OCI-LY7 (cell line): ENCODE data around the gene SRRT. TPM values are rescaled to one million over a fixed set of nuclear protein-coding genes. Genes with fewer than 3 reads are reported as not detected.
A peak's percentile ranks its signal among the peaks of the same experiment; 100 is the strongest.

Source experiments
- BruUV-seq: library from RNA; stranded (reverse); fragments of 400-500 nt; replicated peaks from 2 replicates; lab custom pipeline; 2021; lab: Mats Ljungman, UMichigan
- CTCF ChIA-PET: fragments of 300-600 bp; sonication (Branson Sonifier 250); formaldehyde crosslinking; loops from one replicate; lab custom pipeline; 2022; ENCODE audit warnings: antibody characterized with exemption; ENCODE audit not compliant: unreplicated experiment; lab: Charles Lee
- POLR2A ChIA-PET: fragments of 300-600 bp; sonication (Branson Sonifier 250); formaldehyde crosslinking; loops from one replicate; lab custom pipeline; 2022; ENCODE audit warnings: antibody characterized with exemption; lab: Charles Lee
- DNase-seq: peaks from one replicate; pipeline ENCODE4 v3.0.0-alpha.2; 2015; ENCODE audit warnings: low spot score
- H2AFZ ChIP-seq: fragments of 200-600 bp; sonication (generic), shearing (Covaris generic); 2 replicates; pipeline ENCODE4 v1.6.1; 2014; ENCODE audit warnings: mild to moderate bottlenecking, antibody characterized with exemption, low read length, moderate library complexity
- H3K27ac ChIP-seq: fragments of 200-600 bp; sonication (generic); 2 replicates; pipeline ENCODE4 v1.5.1; 2014; ENCODE audit warnings: mixed run types, low read depth, mild to moderate bottlenecking, moderate library complexity, low read length, inconsistent platforms; ENCODE audit not compliant: poor library complexity, severe bottlenecking
- H3K36me3 ChIP-seq: fragments of 200-600 bp; sonication (generic); 2 replicates; pipeline ENCODE4 v1.6.1; 2014; ENCODE audit warnings: mild to moderate bottlenecking, antibody characterized with exemption, low read length, moderate library complexity, mixed read lengths; ENCODE audit not compliant: insufficient read depth
- H3K4me1 ChIP-seq: fragments of 200-600 bp; sonication (generic); 2 replicates; pipeline ENCODE4 v1.5.1; 2014; ENCODE audit warnings: mild to moderate bottlenecking, low read length; ENCODE audit not compliant: insufficient read depth, poor library complexity, severe bottlenecking
- H3K4me2 ChIP-seq: fragments of 200-600 bp; sonication (generic); 2 replicates; pipeline ENCODE4 v1.6.1; 2014; ENCODE audit warnings: mild to moderate bottlenecking, low read length
- H3K4me3 ChIP-seq: fragments of 200-600 bp; sonication (generic); 2 replicates; pipeline ENCODE4 v1.5.1; 2014; ENCODE audit warnings: mild to moderate bottlenecking, low read depth, low read length; ENCODE audit not compliant: poor library complexity, severe bottlenecking
- H3K79me2 ChIP-seq: fragments of 200-600 bp; sonication (generic); 2 replicates; pipeline ENCODE4 v1.6.1; 2016; ENCODE audit warnings: low read depth, mild to moderate bottlenecking, low read length, moderate library complexity, mixed read lengths; ENCODE audit not compliant: insufficient read depth
- H3K9me2 ChIP-seq: fragments of 200-600 bp; sonication (generic); 2 replicates; pipeline ENCODE4 v1.6.1; 2016; ENCODE audit warnings: mild to moderate bottlenecking, low read length, mixed read lengths; ENCODE audit not compliant: insufficient read depth
- H3K9me3 ChIP-seq: fragments of 200-600 bp; sonication (generic); 2 replicates; pipeline ENCODE4 v1.6.1; 2014; ENCODE audit warnings: mild to moderate bottlenecking, mixed run types, low read length, mixed read lengths
- H4K20me1 ChIP-seq: fragments of 200-600 bp; sonication (generic); 2 replicates; pipeline ENCODE4 v1.6.1; 2014; ENCODE audit warnings: mild to moderate bottlenecking, antibody characterized with exemption, low read length, moderate library complexity, mixed read lengths; ENCODE audit not compliant: insufficient read depth
- EZH2phosphoT487 ChIP-seq: fragments of 200-600 bp; sonication (generic); IDR thresholded peaks from 2 replicates; pipeline ENCODE4 v1.6.1; 2018; ENCODE audit warnings: low read depth, borderline replicate concordance, mild to moderate bottlenecking, mixed run types, antibody characterized with exemption, low read length, moderate library complexity, mixed read lengths
- intact Hi-C: fragments of 100-400 bp; cut with micrococcal nuclease; formaldehyde crosslinking; loops from one replicate; pipeline ENCODE4 v1.10.0; 2022; ENCODE audit not compliant: unreplicated experiment
- total RNA-seq, 2 experiments: library from RNA; depleted of rRNA in 1 of 2; stranded (reverse); fragments of >200 nt in 1 of 2; shearing (Covaris generic) in 1 of 2; gene quantifications; 2 replicates each; pipeline ENCODE4 v1.2.3, GENCODE V29; 2014 to 2022
- TF ChIP-seq, protein P1 (sequence below): fragments of 200-600 bp; sonication (generic); conservative IDR thresholded peaks from 2 replicates; pipeline ENCODE4 v1.5.1; 2014; ENCODE audit warnings: mild to moderate bottlenecking, antibody characterized with exemption, low read length, moderate library complexity, mixed read lengths

SRRT gene
- total RNA-seq, 2 experiments from 2014 or later, result 154 to 264 TPM

DNA sequence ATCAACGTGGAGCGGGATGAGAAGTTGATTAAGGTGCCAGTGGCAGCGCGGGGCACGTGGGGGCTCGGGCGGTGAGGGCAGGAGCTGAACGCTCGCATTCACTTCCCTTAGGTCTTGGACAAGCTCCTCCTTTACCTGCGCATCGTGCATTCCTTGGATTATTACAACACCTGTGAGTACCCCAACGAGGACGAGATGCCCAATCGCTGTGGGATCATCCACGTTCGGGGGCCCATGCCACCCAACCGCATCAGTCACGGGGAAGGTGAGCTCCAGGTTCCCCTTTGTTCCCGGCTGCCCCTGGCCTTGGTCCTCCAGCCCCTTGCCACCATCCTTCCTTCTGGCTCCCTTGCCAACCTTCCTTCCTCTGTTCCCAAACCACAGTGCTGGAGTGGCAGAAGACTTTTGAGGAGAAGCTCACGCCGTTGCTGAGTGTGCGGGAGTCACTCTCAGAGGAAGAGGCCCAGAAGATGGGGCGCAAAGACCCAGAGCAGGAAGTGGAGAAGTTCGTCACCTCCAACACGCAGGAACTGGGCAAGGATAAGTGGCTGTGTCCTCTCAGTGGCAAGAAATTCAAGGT, 12.1 kb downstream of the SRRT start:
- Histone ChIP-seq H3K4me3 (peak overlapping the region; percentile 9), H2AFZ (no peak overlapping the region), H3K27ac (peak overlapping the region; percentile 67), H4K20me1 (peaks cover 16% of the 10 kb centered on the region), H3K4me1 (peaks cover 41% of the 10 kb centered on the region), H3K36me3 (peaks cover 71% of the 10 kb centered on the region), H3K79me2 (peaks cover 7% of the 10 kb centered on the region; the same call in 1 of the 2 replicates), H3K9me3 (no peaks in the 10 kb centered on the region), H3K9me2 (no peaks in the 10 kb centered on the region), H3K4me2 (peak overlapping the region; percentile 89)
- BruUV-seq, result no TSS peak
- no peak for TF ChIP-seq EZH2phosphoT487
- TF ChIP-seq, protein P1, sequence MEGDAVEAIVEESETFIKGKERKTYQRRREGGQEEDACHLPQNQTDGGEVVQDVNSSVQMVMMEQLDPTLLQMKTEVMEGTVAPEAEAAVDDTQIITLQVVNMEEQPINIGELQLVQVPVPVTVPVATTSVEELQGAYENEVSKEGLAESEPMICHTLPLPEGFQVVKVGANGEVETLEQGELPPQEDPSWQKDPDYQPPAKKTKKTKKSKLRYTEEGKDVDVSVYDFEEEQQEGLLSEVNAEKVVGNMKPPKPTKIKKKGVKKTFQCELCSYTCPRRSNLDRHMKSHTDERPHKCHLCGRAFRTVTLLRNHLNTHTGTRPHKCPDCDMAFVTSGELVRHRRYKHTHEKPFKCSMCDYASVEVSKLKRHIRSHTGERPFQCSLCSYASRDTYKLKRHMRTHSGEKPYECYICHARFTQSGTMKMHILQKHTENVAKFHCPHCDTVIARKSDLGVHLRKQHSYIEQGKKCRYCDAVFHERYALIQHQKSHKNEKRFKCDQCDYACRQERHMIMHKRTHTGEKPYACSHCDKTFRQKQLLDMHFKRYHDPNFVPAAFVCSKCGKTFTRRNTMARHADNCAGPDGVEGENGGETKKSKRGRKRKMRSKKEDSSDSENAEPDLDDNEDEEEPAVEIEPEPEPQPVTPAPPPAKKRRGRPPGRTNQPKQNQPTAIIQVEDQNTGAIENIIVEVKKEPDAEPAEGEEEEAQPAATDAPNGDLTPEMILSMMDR, result no peak
- POLR2A ChIA-PET, result interaction anchor here (0.9 to 4.9 kb wide), 3 partner anchors 9 to 35 kb away, joined by 3 to 40 read pairs (median 4); partner anchors contain the start of genes SLC12A9 and SRRT
- intact Hi-C loops, result loop anchor here (10.0 kb wide), 1 partner anchor 802 kb away; the partner anchor contains the start of genes COPS6 and ZNF3
- no peak for DNase-seq
- CTCF ChIA-PET, result interaction anchor here (0.8 kb wide), 1 partner anchor 12 kb away, joined by 3 read pairs; the partner anchor contains the start of gene SRRT

DNA sequence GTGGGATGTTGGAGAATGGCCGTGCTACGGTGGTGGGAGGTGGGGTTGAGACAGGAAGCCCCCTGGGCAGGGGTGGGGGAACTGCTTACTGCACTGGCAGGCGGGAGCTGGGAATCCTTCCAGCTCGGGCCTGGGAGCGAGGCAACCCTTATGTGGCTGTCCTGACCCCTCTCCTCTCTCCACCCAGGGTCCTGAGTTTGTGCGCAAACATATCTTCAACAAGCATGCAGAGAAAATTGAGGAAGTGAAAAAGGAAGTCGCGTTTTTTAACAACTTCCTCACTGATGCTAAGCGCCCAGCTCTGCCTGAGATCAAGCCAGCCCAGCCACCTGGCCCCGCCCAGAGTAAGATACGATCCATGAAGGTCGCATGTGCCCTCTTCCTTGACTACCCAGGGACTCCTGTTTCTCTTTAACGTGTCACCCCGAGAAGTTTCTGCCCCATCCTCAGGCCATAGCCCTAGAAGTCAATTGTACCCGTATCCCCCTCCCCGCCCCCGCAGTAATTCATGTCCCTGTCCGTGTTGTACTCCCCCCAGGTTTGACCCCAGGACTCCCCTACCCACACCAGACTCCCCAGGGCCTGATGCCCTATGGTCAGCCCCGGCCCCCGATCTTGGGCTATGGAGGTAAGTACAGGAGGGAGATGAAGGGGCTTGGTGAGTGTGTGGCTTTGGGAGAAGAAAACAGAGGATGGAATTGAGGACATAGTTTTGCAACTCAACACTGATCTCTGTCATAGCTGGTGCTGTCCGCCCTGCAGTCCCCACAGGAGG, 12.8 kb downstream of the SRRT start:
- Histone ChIP-seq H4K20me1 (peaks cover 16% of the 10 kb centered on the region), H3K9me2 (no peaks in the 10 kb centered on the region), H3K9me3 (no peaks in the 10 kb centered on the region), H3K27ac (peak overlapping the region; percentile 67), H3K4me2 (peak overlapping the region; percentile 89), H3K4me1 (peaks cover 41% of the 10 kb centered on the region), H3K79me2 (peaks cover 7% of the 10 kb centered on the region; the same call in 1 of the 2 replicates), H3K36me3 (peaks cover 64% of the 10 kb centered on the region), H3K4me3 (peak overlapping the region; percentile 74), H2AFZ (no peak overlapping the region)
- TF ChIP-seq EZH2phosphoT487, result no peak
- TF ChIP-seq, protein P1, result no peak
- ChIA-PET CTCF (interaction anchor here (0.8 kb wide), 1 partner anchor 13 kb away, joined by 3 read pairs; the partner anchor contains the start of gene SRRT), POLR2A (interaction anchor here (0.8 to 4.9 kb wide), 3 partner anchors 12 to 253 kb away, joined by 3 to 40 read pairs (median 3); partner anchors contain the start of genes SLC12A9 and SRRT)
- DNase-seq, result peak; percentile 92
- TSS peak; percentile 94 for BruUV-seq
- intact Hi-C loops, result loop anchor here (10.0 kb wide), 1 partner anchor 803 kb away; the partner anchor contains the start of genes COPS6 and ZNF3
